ENCODE results near the gene RAX2. TPM values are rescaled to one million over a fixed set of nuclear protein-coding genes. Genes with fewer than 3 reads are reported as not detected.

The RAX2 gene
- total RNA-seq, 1 experiment from 2014 or later = not detected

DNA sequence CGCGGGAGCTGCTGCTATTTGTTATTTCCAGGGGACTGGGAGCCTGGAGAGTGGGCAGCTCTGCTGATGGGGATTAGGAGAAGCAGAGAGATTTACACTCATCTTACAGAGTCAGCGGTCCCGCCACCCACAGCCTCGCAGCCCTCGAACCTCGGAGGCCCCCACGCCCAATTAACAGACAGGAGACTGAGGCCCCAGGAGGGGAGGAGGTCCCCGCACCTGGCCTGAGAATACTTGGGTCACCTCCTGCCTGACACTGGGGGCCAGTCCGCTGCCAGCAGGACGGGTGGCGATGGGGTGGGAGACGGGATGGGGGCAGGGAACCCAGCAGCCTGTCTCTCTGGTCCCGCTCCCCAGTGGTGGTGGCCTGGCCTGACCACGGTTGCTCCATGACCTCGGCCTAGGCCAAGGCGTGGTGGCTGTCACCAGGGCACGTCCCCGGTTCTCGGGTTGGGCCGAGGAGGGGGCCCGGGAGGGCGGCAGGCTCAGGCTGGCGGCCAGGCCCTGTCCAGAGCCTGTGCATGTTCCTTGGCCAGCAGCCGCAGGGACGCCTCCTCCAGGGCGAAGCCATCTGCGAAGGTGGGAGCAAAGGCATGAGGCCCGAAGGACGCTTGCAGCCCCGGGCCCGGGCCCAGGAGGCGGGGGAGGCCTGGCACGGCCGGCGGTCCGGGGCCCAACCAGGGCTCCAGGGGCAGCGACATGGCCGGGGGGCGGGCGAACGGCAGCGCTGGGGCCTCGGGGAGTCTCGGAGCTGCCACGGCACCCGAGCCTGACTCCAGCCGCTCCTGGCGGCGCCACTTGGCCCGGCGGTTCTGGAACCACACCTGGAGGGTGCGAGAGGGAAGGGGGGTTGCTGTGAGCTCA, 1.7 kb downstream of the RAX2 start:
- CTCF ChIA-PET = interaction anchor here (1.2 kb wide), 1 partner anchor 218 kb away, joined by 3 read pairs; no protein-coding TSS in a partner anchor
- TF ChIP-seq SRF (IDR thresholded peaks at IDR 0.05; ENCODE audit: low read depth) = no peak
- no peak for TF ChIP-seq EGR1 (IDR thresholded peaks at IDR 0.05; ENCODE audit: low read depth)
- TF ChIP-seq, protein P1, sequence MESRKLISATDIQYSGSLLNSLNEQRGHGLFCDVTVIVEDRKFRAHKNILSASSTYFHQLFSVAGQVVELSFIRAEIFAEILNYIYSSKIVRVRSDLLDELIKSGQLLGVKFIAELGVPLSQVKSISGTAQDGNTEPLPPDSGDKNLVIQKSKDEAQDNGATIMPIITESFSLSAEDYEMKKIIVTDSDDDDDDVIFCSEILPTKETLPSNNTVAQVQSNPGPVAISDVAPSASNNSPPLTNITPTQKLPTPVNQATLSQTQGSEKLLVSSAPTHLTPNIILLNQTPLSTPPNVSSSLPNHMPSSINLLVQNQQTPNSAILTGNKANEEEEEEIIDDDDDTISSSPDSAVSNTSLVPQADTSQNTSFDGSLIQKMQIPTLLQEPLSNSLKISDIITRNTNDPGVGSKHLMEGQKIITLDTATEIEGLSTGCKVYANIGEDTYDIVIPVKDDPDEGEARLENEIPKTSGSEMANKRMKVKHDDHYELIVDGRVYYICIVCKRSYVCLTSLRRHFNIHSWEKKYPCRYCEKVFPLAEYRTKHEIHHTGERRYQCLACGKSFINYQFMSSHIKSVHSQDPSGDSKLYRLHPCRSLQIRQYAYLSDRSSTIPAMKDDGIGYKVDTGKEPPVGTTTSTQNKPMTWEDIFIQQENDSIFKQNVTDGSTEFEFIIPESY (IDR thresholded peaks at IDR 0.05; ENCODE audit: extremely low read depth, insufficient replicate concordance, low read length) = no peak
- no peak for TF ChIP-seq ZNF274 (IDR thresholded peaks at IDR 0.05; ENCODE audit: low read depth, low read length)
- no peak for TF ChIP-seq TCF7L2 (IDR thresholded peaks at IDR 0.05; ENCODE audit: borderline replicate concordance, extremely low read depth, insufficient read depth, insufficient read length)
- no peak for TF ChIP-seq SIN3A (IDR thresholded peaks at IDR 0.05; ENCODE audit: low read depth)
- TF ChIP-seq SP1 (IDR thresholded peaks at IDR 0.05; ENCODE audit: low read depth) = no peak
- no peak for TF ChIP-seq POLR2A (IDR thresholded peaks at IDR 0.05; ENCODE audit: borderline replicate concordance, extremely low read depth, insufficient read depth, insufficient read length)
- TF ChIP-seq CBX3 (IDR thresholded peaks at IDR 0.05; ENCODE audit: low read depth) = no peak
- TF ChIP-seq FOSL1 (IDR thresholded peaks at IDR 0.05; ENCODE audit: low read depth) = no peak
- TF ChIP-seq, protein P2, sequence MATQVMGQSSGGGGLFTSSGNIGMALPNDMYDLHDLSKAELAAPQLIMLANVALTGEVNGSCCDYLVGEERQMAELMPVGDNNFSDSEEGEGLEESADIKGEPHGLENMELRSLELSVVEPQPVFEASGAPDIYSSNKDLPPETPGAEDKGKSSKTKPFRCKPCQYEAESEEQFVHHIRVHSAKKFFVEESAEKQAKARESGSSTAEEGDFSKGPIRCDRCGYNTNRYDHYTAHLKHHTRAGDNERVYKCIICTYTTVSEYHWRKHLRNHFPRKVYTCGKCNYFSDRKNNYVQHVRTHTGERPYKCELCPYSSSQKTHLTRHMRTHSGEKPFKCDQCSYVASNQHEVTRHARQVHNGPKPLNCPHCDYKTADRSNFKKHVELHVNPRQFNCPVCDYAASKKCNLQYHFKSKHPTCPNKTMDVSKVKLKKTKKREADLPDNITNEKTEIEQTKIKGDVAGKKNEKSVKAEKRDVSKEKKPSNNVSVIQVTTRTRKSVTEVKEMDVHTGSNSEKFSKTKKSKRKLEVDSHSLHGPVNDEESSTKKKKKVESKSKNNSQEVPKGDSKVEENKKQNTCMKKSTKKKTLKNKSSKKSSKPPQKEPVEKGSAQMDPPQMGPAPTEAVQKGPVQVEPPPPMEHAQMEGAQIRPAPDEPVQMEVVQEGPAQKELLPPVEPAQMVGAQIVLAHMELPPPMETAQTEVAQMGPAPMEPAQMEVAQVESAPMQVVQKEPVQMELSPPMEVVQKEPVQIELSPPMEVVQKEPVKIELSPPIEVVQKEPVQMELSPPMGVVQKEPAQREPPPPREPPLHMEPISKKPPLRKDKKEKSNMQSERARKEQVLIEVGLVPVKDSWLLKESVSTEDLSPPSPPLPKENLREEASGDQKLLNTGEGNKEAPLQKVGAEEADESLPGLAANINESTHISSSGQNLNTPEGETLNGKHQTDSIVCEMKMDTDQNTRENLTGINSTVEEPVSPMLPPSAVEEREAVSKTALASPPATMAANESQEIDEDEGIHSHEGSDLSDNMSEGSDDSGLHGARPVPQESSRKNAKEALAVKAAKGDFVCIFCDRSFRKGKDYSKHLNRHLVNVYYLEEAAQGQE (IDR thresholded peaks at IDR 0.05; ENCODE audit: low read depth) = no peak
- no peak for TF ChIP-seq ELF1 (IDR thresholded peaks at IDR 0.05; ENCODE audit: borderline replicate concordance, low read depth)
- TF ChIP-seq RAD21 (IDR thresholded peaks at IDR 0.05; ENCODE audit: low read depth) = no peak
- TF ChIP-seq, protein P3, sequence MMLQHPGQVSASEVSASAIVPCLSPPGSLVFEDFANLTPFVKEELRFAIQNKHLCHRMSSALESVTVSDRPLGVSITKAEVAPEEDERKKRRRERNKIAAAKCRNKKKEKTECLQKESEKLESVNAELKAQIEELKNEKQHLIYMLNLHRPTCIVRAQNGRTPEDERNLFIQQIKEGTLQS (IDR thresholded peaks at IDR 0.05) = no peak
- intact Hi-C loops (cut with micrococcal nuclease) = no loop called here

More for the DNA sequence above, 1.7 kb downstream of the RAX2 start:
- Histone ChIP-seq H3K4me3 (replicated peaks in 1 of 2; ENCODE audit: low read depth in 1 of 2, low read length in 2 of 2) (no peak overlapping the region), H2AFZ (ENCODE audit: low read depth, low read length, poor library complexity, severe bottlenecking) (no peak overlapping the region), H3K4me2 (ENCODE audit: low read length) (no peak overlapping the region), H4K20me1 (ENCODE audit: insufficient read depth) (no peaks in the 10 kb centered on the region), H3K27ac (ENCODE audit: low read depth, low read length) (no peak overlapping the region), H3K79me2 (ENCODE audit: insufficient read depth, low read length) (no peaks in the 10 kb centered on the region), H3K9ac (ENCODE audit: low read length) (no peak overlapping the region), H3K4me1 (ENCODE audit: control insufficient read depth in 1 of 2, insufficient read depth in 2 of 2, low read length in 2 of 2) (no peaks in the 10 kb centered on the region), H3K27me3 (ENCODE audit: insufficient read depth, low read length) (no peaks in the 10 kb centered on the region), H3K9me3 (ENCODE audit: control insufficient read depth in 1 of 2, insufficient read depth in 1 of 2, low read depth in 1 of 2, low read length in 2 of 2) (no peaks in the 10 kb centered on the region), H3K9me2 (ENCODE audit: insufficient read depth) (no peaks in the 10 kb centered on the region), H3K36me3 (ENCODE audit: control insufficient read depth in 1 of 2, insufficient read depth in 2 of 2, low read length in 2 of 2) (peaks cover 0 to under 1% of the 10 kb centered on the region in 2 experiments; a peak in 2 of 4 replicates)
- no TSS peak for BruUV-seq (replicated peaks)
- ATAC-seq (no peak), DNase-seq (ENCODE audit: low read depth, low spot score) (no peak)
- RAD21 ChIA-PET (ENCODE audit: low non-redundant PET in 1 of 2, low total read pairs in 2 of 2, uncharacterized antibody in 2 of 2, unreplicated experiment in 2 of 2) = no interaction called here
- POLR2A ChIA-PET = no interaction called here

Data from HCT116 (cell line).